ENCODE results near the gene LHFPL3. TPM values are rescaled to one million over a fixed set of nuclear protein-coding genes. Genes with fewer than 3 reads are reported as not detected.

The LHFPL3 gene
- total RNA-seq, 4 donors from 2014 or later: not detected

DNA sequence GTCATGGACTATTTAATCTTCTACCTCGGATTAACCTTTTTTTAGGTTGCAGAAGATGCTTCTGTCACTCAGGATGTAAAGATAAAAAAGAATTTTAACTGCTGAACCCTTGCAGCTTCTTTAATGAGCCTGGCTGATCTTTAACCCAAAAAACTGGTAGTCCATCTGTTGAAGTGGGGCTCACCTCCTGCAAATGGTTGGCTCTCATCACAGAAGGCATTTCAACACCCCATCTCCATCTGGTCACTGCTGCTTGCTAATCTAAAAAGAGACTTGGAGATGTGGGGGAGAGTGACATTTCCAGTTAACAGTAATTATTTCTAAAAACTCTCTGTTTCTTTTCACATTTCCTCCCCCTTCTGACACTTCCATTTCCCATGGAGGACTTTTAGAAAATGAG lies 208.6 kb downstream of the LHFPL3 start:
- TF ChIP-seq, protein P1, sequence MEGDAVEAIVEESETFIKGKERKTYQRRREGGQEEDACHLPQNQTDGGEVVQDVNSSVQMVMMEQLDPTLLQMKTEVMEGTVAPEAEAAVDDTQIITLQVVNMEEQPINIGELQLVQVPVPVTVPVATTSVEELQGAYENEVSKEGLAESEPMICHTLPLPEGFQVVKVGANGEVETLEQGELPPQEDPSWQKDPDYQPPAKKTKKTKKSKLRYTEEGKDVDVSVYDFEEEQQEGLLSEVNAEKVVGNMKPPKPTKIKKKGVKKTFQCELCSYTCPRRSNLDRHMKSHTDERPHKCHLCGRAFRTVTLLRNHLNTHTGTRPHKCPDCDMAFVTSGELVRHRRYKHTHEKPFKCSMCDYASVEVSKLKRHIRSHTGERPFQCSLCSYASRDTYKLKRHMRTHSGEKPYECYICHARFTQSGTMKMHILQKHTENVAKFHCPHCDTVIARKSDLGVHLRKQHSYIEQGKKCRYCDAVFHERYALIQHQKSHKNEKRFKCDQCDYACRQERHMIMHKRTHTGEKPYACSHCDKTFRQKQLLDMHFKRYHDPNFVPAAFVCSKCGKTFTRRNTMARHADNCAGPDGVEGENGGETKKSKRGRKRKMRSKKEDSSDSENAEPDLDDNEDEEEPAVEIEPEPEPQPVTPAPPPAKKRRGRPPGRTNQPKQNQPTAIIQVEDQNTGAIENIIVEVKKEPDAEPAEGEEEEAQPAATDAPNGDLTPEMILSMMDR (IDR thresholded peaks at IDR 0.05; ENCODE audit: low read depth): no peak

- TF ChIP-seq, protein P1 (IDR thresholded peaks at IDR 0.05; ENCODE audit: low read depth): no peak
Observed at GRCh38 chr7:104538152-104538551, 209.7 kb downstream of the LHFPL3 start.

DNA sequence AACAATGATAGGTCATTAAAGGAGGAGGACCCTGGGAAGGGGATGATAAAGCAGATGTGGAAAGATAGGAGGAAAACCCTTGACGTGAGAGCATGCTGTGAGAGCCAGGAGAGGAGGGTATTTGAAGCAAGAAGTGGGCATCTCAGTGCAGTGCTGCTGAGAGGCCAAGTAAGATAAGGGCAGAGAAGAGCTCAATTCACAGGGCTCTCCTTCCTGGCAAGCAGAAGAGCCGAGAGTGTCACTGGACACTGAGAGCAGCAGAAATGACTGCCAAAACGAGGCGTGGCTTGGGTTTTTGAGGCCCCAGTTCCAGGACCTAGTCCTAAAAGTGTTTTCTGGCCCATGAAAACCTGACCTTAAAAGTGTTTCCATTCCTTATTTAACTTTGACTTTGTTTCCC lies 213.5 kb downstream of the LHFPL3 start:
- TF ChIP-seq, protein P1 (IDR thresholded peaks at IDR 0.05; ENCODE audit: low read depth): no peak

DNA sequence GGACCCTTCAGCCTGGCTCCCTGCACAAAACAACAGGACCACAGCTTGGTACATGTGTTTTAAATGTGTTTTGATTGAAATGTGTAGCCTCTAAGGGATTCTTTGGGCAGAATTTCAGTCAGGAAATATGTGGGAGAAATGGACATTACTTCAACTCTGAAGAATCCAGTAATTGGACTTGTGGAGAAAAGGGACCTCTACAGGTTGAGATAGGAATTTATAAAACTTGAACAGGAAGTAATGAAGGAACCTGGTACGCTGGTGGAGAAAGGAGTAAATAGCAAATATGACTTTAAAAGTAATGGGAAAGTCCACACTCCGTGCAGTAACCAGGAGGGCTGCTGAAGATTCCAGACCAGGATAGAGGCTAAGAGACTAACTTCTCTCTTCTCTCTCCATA lies 220.5 kb downstream of the LHFPL3 start:
- TF ChIP-seq, protein P1 (IDR thresholded peaks at IDR 0.05; ENCODE audit: low read depth): no peak

GRCh38 chr7:104550362-104550761 lies 222.0 kb downstream of the LHFPL3 start:
- TF ChIP-seq, protein P1 (IDR thresholded peaks at IDR 0.05; ENCODE audit: low read depth): no peak

- TF ChIP-seq, protein P1 (IDR thresholded peaks at IDR 0.05; ENCODE audit: low read depth): no peak
Observed at GRCh38 chr7:104551226-104551625, 222.8 kb downstream of the LHFPL3 start.

GRCh38 chr7:104552102-104552501 lies 223.7 kb downstream of the LHFPL3 start:
- TF ChIP-seq, protein P1 (IDR thresholded peaks at IDR 0.05; ENCODE audit: low read depth): no peak

Data from subcutaneous adipose tissue (tissue), 4 donors.